ENCODE results near the gene NFIB.

- TF ChIP-seq EZH2 (IDR thresholded peaks at IDR 0.05; ENCODE audit: low read length, missing control alignments) (no peak), CTCF (conservative IDR thresholded peaks at IDR 0.05 in 1 of 2, IDR thresholded peaks at IDR 0.05 in 1 of 2; ENCODE audit: low read depth in 1 of 2, low read length in 2 of 2) (no peak)
Measured at GRCh38 chr9:14081745-14082144, 232.2 kb downstream of the NFIB start.
